ENCODE measurements around the gene ARHGAP26.

Gene ARHGAP26

GRCh38 chr5:142939884-142940283, 169.7 kb downstream of the ARHGAP26 start:
- TF ChIP-seq CTCF (conservative IDR thresholded peaks at IDR 0.05; ENCODE audit: low read depth, low read length), result no peak
- no peak overlapping the region for H2AFZ ChIP-seq (ENCODE audit: low read depth)
- H3K4me3 ChIP-seq (IDR thresholded peaks at IDR 0.05; ENCODE audit: insufficient read depth, low read depth, low read length), result no peak overlapping the region
- H3K79me2 ChIP-seq (ENCODE audit: insufficient read depth, low read depth), result no peaks in the 10 kb centered on the region
- peaks cover 5% of the 10 kb centered on the region for H3K4me1 ChIP-seq (ENCODE audit: low read depth, poor library complexity, severe bottlenecking)
- no peaks in the 10 kb centered on the region; the same call in 1 of the 2 replicates for H3K27me3 ChIP-seq (ENCODE audit: insufficient read depth, low read depth)
- H3K4me2 ChIP-seq, result no peak overlapping the region
- no peaks in the 10 kb centered on the region for H4K20me1 ChIP-seq (ENCODE audit: insufficient read depth)
- H3K9ac ChIP-seq, result no peak overlapping the region
- no peak overlapping the region for H3K27ac ChIP-seq
- H3K36me3 ChIP-seq (ENCODE audit: insufficient read depth), result no peaks in the 10 kb centered on the region

GRCh38 chr5:142941245-142941644, 171.1 kb downstream of the ARHGAP26 start:
- no peaks in the 10 kb centered on the region for H4K20me1 ChIP-seq (ENCODE audit: insufficient read depth)
- no peaks in the 10 kb centered on the region for H3K36me3 ChIP-seq (ENCODE audit: insufficient read depth)
- no peak for TF ChIP-seq CTCF (conservative IDR thresholded peaks at IDR 0.05; ENCODE audit: low read depth, low read length)
- no peaks in the 10 kb centered on the region for H3K79me2 ChIP-seq (ENCODE audit: insufficient read depth, low read depth)
- no peaks in the 10 kb centered on the region; the same call in 1 of the 2 replicates for H3K27me3 ChIP-seq (ENCODE audit: insufficient read depth, low read depth)
- H3K9ac ChIP-seq, result no peak overlapping the region
- no peak overlapping the region for H3K4me2 ChIP-seq
- no peak overlapping the region for H2AFZ ChIP-seq (ENCODE audit: low read depth)
- H3K4me3 ChIP-seq (IDR thresholded peaks at IDR 0.05; ENCODE audit: insufficient read depth, low read depth, low read length), result no peak overlapping the region
- no peak overlapping the region for H3K27ac ChIP-seq
- peaks cover 10% of the 10 kb centered on the region for H3K4me1 ChIP-seq (ENCODE audit: low read depth, poor library complexity, severe bottlenecking)

- Histone ChIP-seq H3K27ac (no peak overlapping the region), H3K4me1 (ENCODE audit: low read depth, poor library complexity, severe bottlenecking) (peaks cover 27% of the 10 kb centered on the region), H3K9ac (no peak overlapping the region), H3K4me2 (no peak overlapping the region), H3K27me3 (ENCODE audit: insufficient read depth, low read depth) (no peaks in the 10 kb centered on the region; the same call in 1 of the 2 replicates), H4K20me1 (ENCODE audit: insufficient read depth) (no peaks in the 10 kb centered on the region), H3K36me3 (ENCODE audit: insufficient read depth) (no peaks in the 10 kb centered on the region), H2AFZ (ENCODE audit: low read depth) (no peak overlapping the region), H3K79me2 (ENCODE audit: insufficient read depth, low read depth) (no peaks in the 10 kb centered on the region), H3K4me3 (IDR thresholded peaks at IDR 0.05; ENCODE audit: insufficient read depth, low read depth, low read length) (no peak overlapping the region)
- TF ChIP-seq CTCF (conservative IDR thresholded peaks at IDR 0.05; ENCODE audit: low read depth, low read length), result no peak
These were observed 172.7 kb downstream of the ARHGAP26 start for GRCh38 chr5:142942901-142943300.

GRCh38 chr5:142944140-142944539, 174.0 kb downstream of the ARHGAP26 start:
- H4K20me1 ChIP-seq (ENCODE audit: insufficient read depth), result no peaks in the 10 kb centered on the region
- H3K4me2 ChIP-seq, result no peak overlapping the region
- no peak overlapping the region for H3K27ac ChIP-seq
- H3K4me1 ChIP-seq (ENCODE audit: low read depth, poor library complexity, severe bottlenecking), result peaks cover 28% of the 10 kb centered on the region
- no peaks in the 10 kb centered on the region for H3K36me3 ChIP-seq (ENCODE audit: insufficient read depth)
- no peaks in the 10 kb centered on the region for H3K27me3 ChIP-seq (ENCODE audit: insufficient read depth, low read depth)
- H2AFZ ChIP-seq (ENCODE audit: low read depth), result no peak overlapping the region
- no peaks in the 10 kb centered on the region for H3K79me2 ChIP-seq (ENCODE audit: insufficient read depth, low read depth)
- no peak overlapping the region for H3K9ac ChIP-seq
- no peak overlapping the region for H3K4me3 ChIP-seq (IDR thresholded peaks at IDR 0.05; ENCODE audit: insufficient read depth, low read depth, low read length)
- TF ChIP-seq CTCF (conservative IDR thresholded peaks at IDR 0.05; ENCODE audit: low read depth, low read length), result no peak
